Hippocampal formation (tissue), 2 donors: Measurements from ENCODE around the gene MAML3.

Experiments
- DNase-seq, 2 donors: peaks; one replicate each; lab custom pipeline; 2025; lab: John Stamatoyannopoulos, UW

Gene MAML3

GRCh38 chr4:139899346-139899745, 254.6 kb downstream of the MAML3 start:
- no peak for DNase-seq

GRCh38 chr4:139898293-139898692, 255.7 kb downstream of the MAML3 start:
- no peak for DNase-seq

- DNase-seq = no peak
Observed at GRCh38 chr4:139896091-139896604, 257.8 kb downstream of the MAML3 start.

GRCh38 chr4:139893801-139894200, 260.2 kb downstream of the MAML3 start:
- DNase-seq = no peak

DNA sequence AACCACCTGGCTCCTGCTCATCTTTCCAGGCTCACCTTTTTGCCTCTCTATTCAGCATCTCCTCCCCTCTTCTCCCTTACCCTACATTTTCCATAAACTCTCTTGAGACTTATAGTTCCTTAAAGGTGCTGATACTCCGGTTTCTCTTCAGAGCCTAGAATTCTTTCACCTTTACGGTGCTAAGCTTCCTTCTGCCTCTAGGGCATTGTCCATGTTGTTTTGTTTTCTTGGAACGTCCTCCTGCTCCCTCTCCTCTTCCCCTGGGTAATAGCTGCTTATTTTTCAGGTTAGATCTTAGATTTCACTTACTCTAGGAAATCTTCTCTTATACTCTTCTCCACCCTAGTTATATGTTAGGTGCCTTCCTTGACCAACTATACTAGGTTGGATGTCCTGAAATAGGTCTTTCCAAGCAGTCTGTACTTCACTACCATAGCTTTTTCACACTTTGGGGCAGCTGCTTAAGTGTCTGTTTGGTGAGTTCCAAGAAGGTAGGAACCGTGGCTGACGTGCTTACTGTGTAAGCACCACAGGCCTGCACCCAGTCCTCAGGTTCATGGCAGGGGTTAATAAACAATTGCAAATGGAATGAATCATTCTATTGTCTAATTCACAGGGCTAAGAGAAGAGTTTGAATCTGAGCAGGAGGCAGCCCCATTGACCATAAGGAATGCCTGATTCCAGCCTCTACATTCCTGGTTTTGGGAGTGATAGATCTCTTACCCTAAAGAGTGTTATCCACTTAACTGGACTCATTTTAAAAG, 260.8 kb downstream of the MAML3 start:
- no peak for DNase-seq

DNA sequence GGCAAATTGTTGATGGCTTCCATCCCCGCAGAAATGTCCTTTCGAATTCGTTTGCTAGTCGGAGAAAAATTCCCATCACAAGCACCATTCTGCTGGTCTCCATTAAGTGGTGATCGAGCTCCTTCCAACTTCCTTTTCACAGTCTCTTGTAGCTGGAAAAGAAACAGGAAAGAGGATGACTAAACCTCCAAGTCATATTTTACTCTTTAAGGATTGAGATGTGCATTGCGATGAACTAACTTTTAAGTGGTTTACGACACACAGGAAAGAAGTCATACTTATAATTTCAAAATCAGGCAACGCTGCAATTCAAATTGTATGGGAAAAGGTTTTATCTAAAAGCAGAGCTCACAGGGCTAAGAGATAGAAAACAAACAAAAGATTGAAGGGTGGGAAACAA, 263.2 kb downstream of the MAML3 start:
- no peak for DNase-seq

DNA sequence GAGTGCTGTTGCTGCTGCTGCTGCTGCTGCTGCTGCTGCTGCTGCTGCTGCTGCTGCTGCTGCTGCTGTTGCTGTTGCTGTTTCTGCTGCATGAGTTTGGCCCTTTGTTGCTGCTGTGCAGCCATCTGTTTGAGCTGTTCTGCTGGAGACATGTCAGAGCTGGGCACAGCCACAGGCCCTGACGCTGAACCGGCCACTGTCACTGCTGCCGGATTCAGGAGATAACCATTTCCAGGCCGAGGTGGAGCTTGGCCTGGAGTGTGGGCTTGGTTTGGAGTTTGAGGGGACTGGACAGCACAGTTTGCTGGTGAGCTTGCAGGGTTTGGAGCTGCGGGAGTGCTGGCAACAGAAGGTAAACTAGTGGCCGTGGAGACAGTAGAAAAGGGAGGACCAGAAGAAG, 264.1 kb downstream of the MAML3 start:
- DNase-seq = no peak

- no peak for DNase-seq
Observed at GRCh38 chr4:139889264-139889663, 264.7 kb downstream of the MAML3 start.

- DNase-seq = no peak
Observed at GRCh38 chr4:139887962-139888735, 265.8 kb downstream of the MAML3 start.

- DNase-seq = no peak
Observed at GRCh38 chr4:139887376-139887802, 266.6 kb downstream of the MAML3 start.

GRCh38 chr4:139886798-139887197, 267.2 kb downstream of the MAML3 start:
- no peak for DNase-seq

- DNase-seq = no peak
Observed at GRCh38 chr4:139884438-139884837, 269.5 kb downstream of the MAML3 start.

- no peak for DNase-seq
Observed at GRCh38 chr4:139880841-139881240, 273.1 kb downstream of the MAML3 start.

DNA sequence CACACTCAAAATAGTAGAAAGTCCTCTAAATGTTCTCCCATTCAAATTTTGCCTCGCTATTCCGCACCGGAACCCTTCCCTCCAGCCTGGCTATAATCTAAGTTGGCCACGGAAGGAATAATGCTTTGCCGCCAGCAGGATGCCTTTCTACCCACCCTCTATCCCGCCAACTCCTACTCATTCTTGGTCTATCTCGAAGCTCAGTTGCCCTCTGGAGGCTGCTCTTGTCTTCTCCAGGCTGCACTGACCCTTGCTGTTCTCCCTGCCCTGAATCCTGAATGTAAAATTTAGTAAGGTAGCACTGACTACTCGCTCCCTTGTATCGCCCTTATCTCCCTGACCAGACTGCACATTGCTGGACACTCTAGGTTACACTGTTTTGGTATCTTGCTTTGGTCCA, 275.9 kb downstream of the MAML3 start:
- no peak for DNase-seq

DNA sequence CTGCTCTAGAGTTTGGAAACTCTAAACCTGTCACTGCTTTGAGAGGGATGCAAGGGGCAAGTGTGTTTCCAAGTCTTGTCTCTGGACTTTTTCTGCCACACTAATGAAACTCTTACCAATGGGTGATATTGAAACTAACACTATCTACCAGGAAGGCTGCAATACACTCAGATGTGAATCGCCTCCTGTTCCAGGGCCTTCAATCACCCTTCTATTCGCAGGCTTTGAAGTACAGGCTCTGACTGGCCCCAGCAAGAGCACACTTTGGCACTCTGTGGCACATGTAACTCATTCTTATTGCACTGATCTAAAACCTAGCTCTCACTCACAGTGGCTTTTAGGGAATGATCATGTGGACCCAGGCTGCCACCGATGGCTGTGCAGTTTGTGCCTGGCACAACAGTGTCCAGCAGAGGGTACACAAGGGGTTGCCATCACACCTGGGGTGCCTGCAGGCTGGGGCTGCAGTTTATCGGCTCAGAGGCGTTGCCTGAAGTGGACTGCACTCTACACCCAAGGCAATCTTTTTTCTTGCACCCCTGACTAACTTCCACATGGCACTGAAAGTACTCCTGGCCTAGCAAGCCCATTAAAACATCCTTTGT, 277.5 kb downstream of the MAML3 start:
- no peak for DNase-seq

- no peak for DNase-seq
Observed at GRCh38 chr4:139875411-139875825, 278.6 kb downstream of the MAML3 start.

GRCh38 chr4:139873111-139873860, 280.7 kb downstream of the MAML3 start:
- no peak for DNase-seq

DNA sequence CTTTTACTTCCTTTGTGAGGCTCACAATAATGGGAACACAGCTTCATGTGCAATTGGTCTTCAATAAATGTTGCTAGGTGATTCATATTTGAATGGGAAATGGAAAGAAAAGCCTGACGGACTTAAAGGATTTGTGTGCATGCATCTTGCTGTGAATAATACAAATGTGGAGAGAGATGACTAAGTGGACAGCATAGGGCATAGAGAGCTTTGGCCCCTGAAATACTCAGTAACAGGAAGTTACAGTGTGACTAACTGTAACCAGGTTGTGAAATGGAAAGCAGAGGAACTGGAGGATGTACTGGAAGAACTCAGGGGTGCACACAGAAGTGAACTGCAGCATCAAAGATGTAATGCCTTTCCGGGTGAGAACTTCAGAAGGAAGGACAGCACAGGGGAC, 281.7 kb downstream of the MAML3 start:
- DNase-seq = no peak

- no peak for DNase-seq
Observed at GRCh38 chr4:139869810-139870209, 284.2 kb downstream of the MAML3 start.

DNA sequence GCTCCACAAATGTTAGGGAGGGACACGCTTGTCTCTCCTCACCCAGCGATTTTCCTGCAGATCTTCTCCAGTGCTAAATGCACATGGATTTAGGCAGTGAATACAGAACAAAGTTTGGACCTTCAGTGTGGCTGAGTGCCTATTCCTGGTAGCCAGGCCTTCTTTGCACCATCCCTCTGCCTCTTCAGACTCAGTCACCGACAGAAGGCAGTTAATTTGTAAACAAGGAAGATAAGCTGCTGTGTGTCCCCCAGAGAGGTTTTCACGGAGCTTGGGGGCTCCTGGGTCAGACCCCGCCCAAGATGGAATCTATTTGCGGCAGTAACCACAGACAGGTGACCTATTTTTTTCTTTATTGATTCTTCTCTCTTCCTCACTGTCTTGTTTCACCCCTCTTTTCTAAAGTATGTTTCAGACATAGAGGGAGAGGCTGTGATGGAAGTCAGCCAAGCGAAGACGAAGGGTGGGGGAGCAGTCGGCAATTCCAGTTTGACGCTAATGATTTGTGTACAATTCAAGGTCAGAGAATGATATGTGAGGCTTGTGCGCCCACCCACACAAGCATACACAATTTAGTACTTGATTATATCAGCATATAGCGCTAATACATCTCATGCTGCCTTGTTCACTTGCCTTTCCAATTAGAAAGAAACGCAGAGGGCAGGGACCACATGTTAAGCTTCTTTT, 287.6 kb downstream of the MAML3 start:
- DNase-seq = no peak

GRCh38 chr4:139865537-139865936, 288.4 kb downstream of the MAML3 start:
- DNase-seq = no peak
